ENCODE results near the gene SRC.
A peak's percentile ranks its signal among the peaks of the same experiment; 100 is the strongest.

SRC gene

GRCh38 chr20:37358366-37359150, 12.6 kb downstream of the SRC start:
- Mint-ChIP-seq H3K27ac (no peak overlapping the region), H3K4me1 (ENCODE audit: low read depth) (peaks cover 6% of the 10 kb centered on the region), H3K36me3 (ENCODE audit: low read depth) (no peaks in the 10 kb centered on the region), H3K4me3 (no peak overlapping the region), H3K9me3 (no peaks in the 10 kb centered on the region), H3K27me3 (no peaks in the 10 kb centered on the region)

GRCh38 chr20:37359331-37359730, 13.4 kb downstream of the SRC start:
- no peaks in the 10 kb centered on the region for H3K36me3 Mint-ChIP-seq (ENCODE audit: low read depth)

GRCh38 chr20:37359836-37360235, 13.9 kb downstream of the SRC start:
- H3K9me3 Mint-ChIP-seq = no peaks in the 10 kb centered on the region
- H3K27me3 Mint-ChIP-seq = no peaks in the 10 kb centered on the region
- peaks cover 6% of the 10 kb centered on the region for H3K4me1 Mint-ChIP-seq (ENCODE audit: low read depth)
- no peaks in the 10 kb centered on the region for H3K36me3 Mint-ChIP-seq (ENCODE audit: low read depth)
- H3K27ac Mint-ChIP-seq = no peak overlapping the region
- H3K4me3 Mint-ChIP-seq = no peak overlapping the region

More at GRCh38 chr20:37359331-37359730, 13.4 kb downstream of the SRC start:
- H3K27ac Mint-ChIP-seq = no peak overlapping the region
- H3K4me1 Mint-ChIP-seq (ENCODE audit: low read depth) = peaks cover 6% of the 10 kb centered on the region
- no peaks in the 10 kb centered on the region for H3K9me3 Mint-ChIP-seq
- no peaks in the 10 kb centered on the region for H3K27me3 Mint-ChIP-seq
- no peak overlapping the region for H3K4me3 Mint-ChIP-seq

GRCh38 chr20:37360391-37361115, 14.6 kb downstream of the SRC start:
- peak overlapping the region; percentile 19 for H3K27ac Mint-ChIP-seq
- no peaks in the 10 kb centered on the region for H3K36me3 Mint-ChIP-seq (ENCODE audit: low read depth)
- no peaks in the 10 kb centered on the region for H3K27me3 Mint-ChIP-seq
- H3K4me3 Mint-ChIP-seq = no peak overlapping the region
- H3K4me1 Mint-ChIP-seq (ENCODE audit: low read depth) = peaks cover 6% of the 10 kb centered on the region
- H3K9me3 Mint-ChIP-seq = no peaks in the 10 kb centered on the region

GRCh38 chr20:37361336-37361735, 15.4 kb downstream of the SRC start:
- Mint-ChIP-seq H3K27ac (no peak overlapping the region), H3K9me3 (no peaks in the 10 kb centered on the region), H3K4me3 (no peak overlapping the region), H3K27me3 (no peaks in the 10 kb centered on the region), H3K4me1 (ENCODE audit: low read depth) (peaks cover 13% of the 10 kb centered on the region), H3K36me3 (ENCODE audit: low read depth) (no peaks in the 10 kb centered on the region)

- Mint-ChIP-seq H3K4me3 (no peak overlapping the region), H3K27me3 (no peaks in the 10 kb centered on the region), H3K4me1 (ENCODE audit: low read depth) (peaks cover 17% of the 10 kb centered on the region), H3K36me3 (ENCODE audit: low read depth) (no peaks in the 10 kb centered on the region), H3K27ac (no peak overlapping the region), H3K9me3 (no peaks in the 10 kb centered on the region)
Measured at GRCh38 chr20:37362231-37362792, 16.4 kb downstream of the SRC start.

GRCh38 chr20:37362821-37363220, 16.9 kb downstream of the SRC start:
- H3K4me3 Mint-ChIP-seq = no peak overlapping the region
- H3K9me3 Mint-ChIP-seq = no peaks in the 10 kb centered on the region
- H3K36me3 Mint-ChIP-seq (ENCODE audit: low read depth) = no peaks in the 10 kb centered on the region

GRCh38 chr20:37363221-37364012, 17.5 kb downstream of the SRC start:
- Mint-ChIP-seq H3K4me1 (ENCODE audit: low read depth) (peaks cover 13% of the 10 kb centered on the region), H3K36me3 (ENCODE audit: low read depth) (no peaks in the 10 kb centered on the region), H3K4me3 (no peak overlapping the region), H3K9me3 (no peaks in the 10 kb centered on the region), H3K27me3 (no peaks in the 10 kb centered on the region), H3K27ac (no peak overlapping the region)

More at GRCh38 chr20:37362821-37363220, 16.9 kb downstream of the SRC start:
- Mint-ChIP-seq H3K27me3 (no peaks in the 10 kb centered on the region), H3K27ac (no peak overlapping the region), H3K4me1 (ENCODE audit: low read depth) (peaks cover 13% of the 10 kb centered on the region)

GRCh38 chr20:37364013-37364926, 18.3 kb downstream of the SRC start:
- H3K36me3 Mint-ChIP-seq (ENCODE audit: low read depth) = no peaks in the 10 kb centered on the region
- no peaks in the 10 kb centered on the region for H3K27me3 Mint-ChIP-seq
- H3K9me3 Mint-ChIP-seq = no peaks in the 10 kb centered on the region
- peaks cover 13% of the 10 kb centered on the region for H3K4me1 Mint-ChIP-seq (ENCODE audit: low read depth)
- no peak overlapping the region for H3K27ac Mint-ChIP-seq
- no peak overlapping the region for H3K4me3 Mint-ChIP-seq

GRCh38 chr20:37364927-37365272, 19.0 kb downstream of the SRC start:
- H3K36me3 Mint-ChIP-seq (ENCODE audit: low read depth) = no peaks in the 10 kb centered on the region
- H3K27ac Mint-ChIP-seq = no peak overlapping the region
- H3K9me3 Mint-ChIP-seq = no peaks in the 10 kb centered on the region
- no peaks in the 10 kb centered on the region for H3K27me3 Mint-ChIP-seq
- H3K4me1 Mint-ChIP-seq (ENCODE audit: low read depth) = peaks cover 13% of the 10 kb centered on the region
- H3K4me3 Mint-ChIP-seq = no peak overlapping the region

GRCh38 chr20:37365760-37366638, 20.1 kb downstream of the SRC start:
- Mint-ChIP-seq H3K4me1 (ENCODE audit: low read depth) (peaks cover 13% of the 10 kb centered on the region), H3K4me3 (no peak overlapping the region), H3K9me3 (no peaks in the 10 kb centered on the region), H3K36me3 (ENCODE audit: low read depth) (no peaks in the 10 kb centered on the region), H3K27me3 (no peaks in the 10 kb centered on the region), H3K27ac (no peak overlapping the region)

GRCh38 chr20:37366743-37367142, 20.8 kb downstream of the SRC start:
- H3K27ac Mint-ChIP-seq = peak overlapping the region; percentile 11
- H3K36me3 Mint-ChIP-seq (ENCODE audit: low read depth) = no peaks in the 10 kb centered on the region
- H3K9me3 Mint-ChIP-seq = no peaks in the 10 kb centered on the region
- no peaks in the 10 kb centered on the region for H3K27me3 Mint-ChIP-seq
- H3K4me3 Mint-ChIP-seq = no peak overlapping the region
- H3K4me1 Mint-ChIP-seq (ENCODE audit: low read depth) = peaks cover 13% of the 10 kb centered on the region

- H3K4me3 Mint-ChIP-seq = no peak overlapping the region
- no peaks in the 10 kb centered on the region for H3K27me3 Mint-ChIP-seq
- H3K4me1 Mint-ChIP-seq (ENCODE audit: low read depth) = peaks cover 13% of the 10 kb centered on the region
- no peaks in the 10 kb centered on the region for H3K9me3 Mint-ChIP-seq
- no peaks in the 10 kb centered on the region for H3K36me3 Mint-ChIP-seq (ENCODE audit: low read depth)
- H3K27ac Mint-ChIP-seq = no peak overlapping the region
Measured at GRCh38 chr20:37369846-37370245, 23.9 kb downstream of the SRC start.

Measured in stimulated activated naive CD8-positive, alpha-beta T cell treated with anti-CD3 and anti-CD28 coated beads, Interleukin-15, Interleukin-2, amounts not matched to agents 100 ng/mL and 50 ng/mL, for 24 hours (primary cell).